ENCODE data around the gene USP48. TPM values are rescaled to one million over a fixed set of nuclear protein-coding genes. Genes with fewer than 3 reads are reported as not detected.
A peak's percentile ranks its signal among the peaks of the same experiment; 100 is the strongest.

USP48 gene
- total and polyA plus RNA-seq, 10 of the 15 experiments (the other 5 are each of a cell fraction or from before 2014, with no cell fraction given) = 21.2 to 115 (median 75.5) TPM

DNA sequence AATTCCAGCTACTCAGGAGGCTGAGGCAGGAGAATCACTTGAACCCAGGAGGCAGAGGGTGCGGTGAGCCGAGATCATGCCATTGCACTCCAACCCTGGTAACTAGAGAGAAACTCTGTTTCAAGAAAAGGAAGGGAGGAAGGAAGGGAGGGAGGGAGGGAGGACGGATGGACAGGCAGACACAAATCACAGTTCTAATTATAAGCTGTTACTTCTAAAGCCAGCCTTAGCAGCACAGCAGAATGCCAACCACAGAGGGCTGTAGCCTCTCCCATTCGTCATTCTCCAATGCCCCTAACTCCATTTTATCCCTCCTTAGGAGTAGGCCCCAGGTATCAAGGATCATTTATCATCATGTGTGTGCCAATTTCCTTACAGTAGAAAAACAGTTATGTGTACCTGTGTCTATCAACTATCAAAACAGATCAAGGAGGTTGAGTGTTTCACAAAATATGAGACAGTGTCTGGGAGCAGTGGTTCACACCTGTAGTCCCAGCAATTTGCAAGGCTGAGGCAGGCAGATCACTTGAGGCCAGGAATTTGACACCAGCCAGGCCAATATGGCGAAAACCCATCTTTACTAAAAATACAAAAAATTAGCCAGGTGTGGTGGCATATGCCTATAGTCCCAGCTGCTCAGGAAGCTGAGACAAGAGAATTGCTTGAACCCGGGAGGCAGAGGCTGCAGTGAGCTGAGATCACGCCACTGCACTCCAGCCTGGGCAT lies 19.1 kb downstream of the USP48 start (continued):
- 0 out of 2 replicates have a peak, but pooled peaks have one; percentile 7 for TF ChIP-seq POLR2AphosphoS5 (IDR thresholded peaks at IDR 0.05; ENCODE audit: low read length)
- TF ChIP-seq, protein P1, sequence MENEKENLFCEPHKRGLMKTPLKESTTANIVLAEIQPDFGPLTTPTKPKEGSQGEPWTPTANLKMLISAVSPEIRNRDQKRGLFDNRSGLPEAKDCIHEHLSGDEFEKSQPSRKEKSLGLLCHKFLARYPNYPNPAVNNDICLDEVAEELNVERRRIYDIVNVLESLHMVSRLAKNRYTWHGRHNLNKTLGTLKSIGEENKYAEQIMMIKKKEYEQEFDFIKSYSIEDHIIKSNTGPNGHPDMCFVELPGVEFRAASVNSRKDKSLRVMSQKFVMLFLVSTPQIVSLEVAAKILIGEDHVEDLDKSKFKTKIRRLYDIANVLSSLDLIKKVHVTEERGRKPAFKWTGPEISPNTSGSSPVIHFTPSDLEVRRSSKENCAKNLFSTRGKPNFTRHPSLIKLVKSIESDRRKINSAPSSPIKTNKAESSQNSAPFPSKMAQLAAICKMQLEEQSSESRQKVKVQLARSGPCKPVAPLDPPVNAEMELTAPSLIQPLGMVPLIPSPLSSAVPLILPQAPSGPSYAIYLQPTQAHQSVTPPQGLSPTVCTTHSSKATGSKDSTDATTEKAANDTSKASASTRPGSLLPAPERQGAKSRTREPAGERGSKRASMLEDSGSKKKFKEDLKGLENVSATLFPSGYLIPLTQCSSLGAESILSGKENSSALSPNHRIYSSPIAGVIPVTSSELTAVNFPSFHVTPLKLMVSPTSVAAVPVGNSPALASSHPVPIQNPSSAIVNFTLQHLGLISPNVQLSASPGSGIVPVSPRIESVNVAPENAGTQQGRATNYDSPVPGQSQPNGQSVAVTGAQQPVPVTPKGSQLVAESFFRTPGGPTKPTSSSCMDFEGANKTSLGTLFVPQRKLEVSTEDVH (IDR thresholded peaks at IDR 0.05; ENCODE audit: low read depth, partially characterized antibody) = no peak

DNA sequence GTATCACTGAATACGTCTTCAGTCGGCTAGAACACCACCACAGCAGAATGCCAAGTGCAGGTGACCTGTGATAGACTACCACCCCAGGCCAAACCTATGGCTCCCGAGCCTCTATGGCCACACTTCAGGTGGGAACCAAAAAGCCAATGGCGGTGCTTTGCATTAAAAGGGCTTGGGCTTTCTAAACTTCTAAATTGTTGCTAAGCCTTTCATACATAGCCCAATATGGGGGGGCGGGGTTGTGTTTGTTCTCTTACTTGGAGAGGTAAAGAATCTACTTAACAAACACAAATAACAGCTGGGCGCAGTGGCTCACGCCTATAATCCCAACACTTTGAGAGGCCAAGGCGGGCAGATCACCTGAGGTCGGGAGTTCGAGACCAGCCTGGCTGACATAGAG lies 19.7 kb downstream of the USP48 start:
- intact Hi-C loops (cut with micrococcal nuclease; ENCODE audit: unreplicated experiment) (loop anchor here (5.0 kb wide), 1 partner anchor 264 kb away; no protein-coding TSS in a partner anchor), in situ Hi-C loops (cut with MboI) (no loop called here)
- ChIA-PET SMC1A (ENCODE audit: uncharacterized antibody, unreplicated experiment) (interaction anchor here (1.2 to 9.1 kb wide), 5 partner anchors 13 to 256 kb away, joined by 3 to 121 read pairs (median 6); partner anchors contain the start of gene USP48), RAD21 (ENCODE audit: unreplicated experiment) (interaction anchor here (0.6 to 5.4 kb wide), 6 partner anchors 9 to 262 kb away, joined by 3 to 100 read pairs (median 9); partner anchors contain the start of gene USP48), POLR2A (interaction anchor here (7.0 to 7.7 kb wide), 2 partner anchors 12 to 19 kb away, joined by 102 to 107 read pairs; partner anchors contain the start of gene USP48), CTCF (interaction anchor here (0.8 to 6.2 kb wide), 5 partner anchors 11 to 264 kb away, joined by 3 to 50 read pairs (median 4); partner anchors contain the start of gene USP48)
- no peaks in the 10 kb centered on the region for H4K20me1 ChIP-seq (ENCODE audit: control insufficient read depth, insufficient read depth)
- 13% methylated on average over 10 of the region's 10 CpGs for WGBS (ENCODE audit: insufficient coverage, insufficient replicate concordance, low lambda C conversion rate, missing lambda C conversion rate)
- no peaks in the 10 kb centered on the region; the same call in 1 of the 3 replicates for H3K9me3 ChIP-seq (replicated peaks; ENCODE audit: control insufficient read depth, insufficient read depth, low read length)
- H2AFZ ChIP-seq (ENCODE audit: control insufficient read depth, low read depth, low read length) = no peak overlapping the region; the same call in 1 of the 2 replicates
- peak overlapping the region; percentile 82 for H3K9ac ChIP-seq (ENCODE audit: control insufficient read depth, insufficient read depth, low read length)
- peaks cover 81% of the 10 kb centered on the region for H3K4me1 ChIP-seq (ENCODE audit: control insufficient read depth, insufficient read depth, low read length)
- ATAC-seq (peak; percentile 7; the same call in 2 of the 3 replicates), DNase-seq (ENCODE audit: low read depth, low spot score) (no peak), FAIRE-seq (no peak)
- TF ChIP-seq, protein P2, sequence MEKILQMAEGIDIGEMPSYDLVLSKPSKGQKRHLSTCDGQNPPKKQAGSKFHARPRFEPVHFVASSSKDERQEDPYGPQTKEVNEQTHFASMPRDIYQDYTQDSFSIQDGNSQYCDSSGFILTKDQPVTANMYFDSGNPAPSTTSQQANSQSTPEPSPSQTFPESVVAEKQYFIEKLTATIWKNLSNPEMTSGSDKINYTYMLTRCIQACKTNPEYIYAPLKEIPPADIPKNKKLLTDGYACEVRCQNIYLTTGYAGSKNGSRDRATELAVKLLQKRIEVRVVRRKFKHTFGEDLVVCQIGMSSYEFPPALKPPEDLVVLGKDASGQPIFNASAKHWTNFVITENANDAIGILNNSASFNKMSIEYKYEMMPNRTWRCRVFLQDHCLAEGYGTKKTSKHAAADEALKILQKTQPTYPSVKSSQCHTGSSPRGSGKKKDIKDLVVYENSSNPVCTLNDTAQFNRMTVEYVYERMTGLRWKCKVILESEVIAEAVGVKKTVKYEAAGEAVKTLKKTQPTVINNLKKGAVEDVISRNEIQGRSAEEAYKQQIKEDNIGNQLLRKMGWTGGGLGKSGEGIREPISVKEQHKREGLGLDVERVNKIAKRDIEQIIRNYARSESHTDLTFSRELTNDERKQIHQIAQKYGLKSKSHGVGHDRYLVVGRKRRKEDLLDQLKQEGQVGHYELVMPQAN (conservative IDR thresholded peaks at IDR 0.05) = 0 out of 2 replicates have a peak, but pooled peaks have one; percentile 33
- TF ChIP-seq MEF2B (IDR thresholded peaks at IDR 0.05; ENCODE audit: partially characterized antibody, poor library complexity, severe bottlenecking) (no peak), MYC (IDR thresholded peaks at IDR 0.05; ENCODE audit: insufficient read depth, insufficient read length, insufficient replicate concordance, low read length, severe bottlenecking) (no peak), YY1 (IDR thresholded peaks at IDR 0.05; ENCODE audit: low read depth, low read length) (peak; percentile 24; the same call in 1 of the 2 replicates), CHD1 (IDR thresholded peaks at IDR 0.05; ENCODE audit: low read depth, low read length) (no peak), MEF2A (IDR thresholded peaks at IDR 0.05; ENCODE audit: insufficient read depth, low read depth, low read length) (0 out of 2 replicates have a peak, but pooled peaks have one; percentile 0), POLR2AphosphoS5 (IDR thresholded peaks at IDR 0.05; ENCODE audit: low read length) (0 out of 2 replicates have a peak, but pooled peaks have one; percentile 10), FOXM1 (IDR thresholded peaks at IDR 0.05; ENCODE audit: low read depth, low read length) (no peak), POLR2A (IDR thresholded peaks at IDR 0.05; ENCODE audit: low read depth, low read length) (peak; percentile 31; the same call in 1 of the 2 replicates), HCFC1 (IDR thresholded peaks at IDR 0.05; ENCODE audit: low read length) (no peak)
- BruUV-seq (replicated peaks) = TSS peak; percentile 86
- H3K4me3 ChIP-seq = 0 out of 2 replicates have a peak overlapping the region, but pooled peaks have one; percentile 37
- H3K27ac ChIP-seq (ENCODE audit: control insufficient read depth, insufficient read depth) = peak overlapping the region; percentile 99
- peaks cover 96% of the 10 kb centered on the region for H3K79me2 ChIP-seq (ENCODE audit: control insufficient read depth, insufficient read depth, low read length)
- H3K4me2 ChIP-seq (ENCODE audit: control insufficient read depth, insufficient read depth) = peak overlapping the region; percentile 91
- H3K36me3 ChIP-seq (ENCODE audit: control insufficient read depth in 2 of 2, insufficient read depth in 2 of 2, low read length in 1 of 2) = peaks cover 0 to 1% of the 10 kb centered on the region in 2 experiments; a peak in 2 of 4 replicates
- H3K27me3 ChIP-seq (replicated peaks in 1 of 2; ENCODE audit: control insufficient read depth in 2 of 2, insufficient read depth in 2 of 2, low read length in 1 of 2) = no peaks in the 10 kb centered on the region

Measured in GM12878 (cell line).